Upper lobe of left lung (tissue), 6 donors: ENCODE results near the gene SNCAIP. TPM values are rescaled to one million over a fixed set of nuclear protein-coding genes. Genes with fewer than 3 reads are reported as not detected.
"Not testable (repeated sequence)": the region's sequence is repeated elsewhere in the genome, so short reads cannot be mapped to it uniquely, and the experiment has no call there.

Experiments used
- ATAC-seq, 2 donors: fragments of 200-7000 bp; cut with Tn5 transposase; one replicate each; pipeline ENCODE4 v1.9.1; 2022; ENCODE audit warnings: mild to moderate bottlenecking in 2 of 2, moderate library complexity in 2 of 2; ENCODE audit not compliant: low FRiP score in 2 of 2
- DNase-seq, 2 donors: peaks; one replicate each; pipeline ENCODE4 v3.0.0-alpha.2; 2019 to 2020
- H3K27ac ChIP-seq, 4 donors: fragments of 200-600 bp; sonication (generic); one replicate each; pipeline ENCODE4 v1.5.1; 2016 to 2019
- H3K27me3 ChIP-seq, 4 donors: fragments of 200-600 bp; sonication (generic); one replicate each; pipeline ENCODE4 v1.5.1; 2017 to 2019
- H3K36me3 ChIP-seq, 4 donors: fragments of 200-600 bp; sonication (generic); one replicate each; pipeline ENCODE4 v1.5.1; 2016 to 2019
- H3K4me1 ChIP-seq, 4 donors: fragments of 200-600 bp; sonication (generic); one replicate each; pipeline ENCODE4 v1.5.1; 2018 to 2019
- H3K4me3 ChIP-seq, 4 donors: fragments of 200-600 bp; sonication (generic); one replicate each; pipeline ENCODE4 v1.5.1; 2017 to 2019; ENCODE audit warnings: mild to moderate bottlenecking in 2 of 4, moderate library complexity in 1 of 4
- H3K9me3 ChIP-seq, 4 donors: fragments of 200-600 bp; sonication (generic); one replicate each; pipeline ENCODE4 v1.5.1; 2018 to 2019
- CTCF ChIP-seq, 6 experiments: fragments of 450-650 bp in 4 of 6; fragments of 200-600 bp in 2 of 6; sonication (generic) in 2 of 6; IDR thresholded peaks; one replicate each; pipeline ENCODE4 v1.5.1; 2016 to 2019; ENCODE audit warnings: antibody characterized with exemption in 6 of 6
- EP300 ChIP-seq, 4 donors: sonication (generic); formaldehyde crosslinking; IDR thresholded peaks; one replicate each; pipeline ENCODE4 v1.5.1; 2017; ENCODE audit warnings: antibody characterized with exemption in 4 of 4, control low read depth in 2 of 4
- POLR2A ChIP-seq, 4 donors: fragments of 450-650 bp; IDR thresholded peaks; one replicate each; pipeline ENCODE4 v1.5.1; 2016 to 2017; ENCODE audit warnings: antibody characterized with exemption in 4 of 4, mild to moderate bottlenecking in 2 of 4
- POLR2AphosphoS5 ChIP-seq, 2 donors: sonication (generic); formaldehyde crosslinking; IDR thresholded peaks; one replicate each; pipeline ENCODE4 v1.5.1; 2017; ENCODE audit warnings: antibody characterized with exemption in 2 of 2
- WGBS, 2 donors: methylation state at CpG; one replicate each; pipeline ENCODE4 v1.1.5; 2017 to 2018; 5-methylcytosine and 5-hydroxymethylcytosine counted together
- total RNA-seq, 6 donors: library from RNA; depleted of rRNA in 4 of 6; stranded (reverse); fragments of >200 nt in 4 of 6; gene quantifications; one replicate each; pipeline versions ENCODE4 v1.1.0 to v1.2.1, GENCODE V29; 2016 to 2021
- donor health status: DM: no; HTN: no; CAD: no; lungs with moderate emphysema.
- donor health status: DM: no; HTN: yes; CAD: no; lungs with severe emphysema.

Gene SNCAIP
- total RNA-seq, 6 donors from 2014 or later = 1.2 to 6.3 (median 2.3) TPM

- TF ChIP-seq POLR2A (IDR thresholded peaks at IDR 0.05) = no peak
- TF ChIP-seq EP300 (IDR thresholded peaks at IDR 0.05) = no peak
- TF ChIP-seq CTCF (IDR thresholded peaks at IDR 0.05) = no peak
- TF ChIP-seq POLR2AphosphoS5 (IDR thresholded peaks at IDR 0.05) = no peak
- no peak for DNase-seq
- H3K27me3 ChIP-seq = no peaks in the 10 kb centered on the region
- H3K27ac ChIP-seq = no peak overlapping the region
- no peaks in the 10 kb centered on the region for H3K9me3 ChIP-seq
- no peak overlapping the region for H3K4me3 ChIP-seq
- no peaks in the 10 kb centered on the region for H3K4me1 ChIP-seq
- H3K36me3 ChIP-seq = no peaks in the 10 kb centered on the region
- ATAC-seq = no peak
Measured at GRCh38 chr5:122376250-122376649, 64.2 kb downstream of the SNCAIP start.

- 44 to 46% methylated on average over 1 of the region's 1 CpG for WGBS, 2 donors
- no peaks in the 10 kb centered on the region for H3K4me1 ChIP-seq
- no peak overlapping the region for H3K27ac ChIP-seq
- no peak overlapping the region for H3K4me3 ChIP-seq
- DNase-seq = no peak
- no peaks in the 10 kb centered on the region for H3K9me3 ChIP-seq
- no peak for ATAC-seq
- H3K36me3 ChIP-seq = no peaks in the 10 kb centered on the region
- no peaks in the 10 kb centered on the region for H3K27me3 ChIP-seq
- TF ChIP-seq POLR2AphosphoS5 (IDR thresholded peaks at IDR 0.05) = no peak
- TF ChIP-seq EP300 (IDR thresholded peaks at IDR 0.05) = no peak
- TF ChIP-seq POLR2A (IDR thresholded peaks at IDR 0.05) = no peak
Measured at GRCh38 chr5:122377026-122377425, 65.0 kb downstream of the SNCAIP start.

- not testable (repeated sequence) for H3K36me3 ChIP-seq, H3K4me3 ChIP-seq, ATAC-seq, DNase-seq, H3K27me3 ChIP-seq, H3K27ac ChIP-seq, H3K4me1 ChIP-seq, H3K9me3 ChIP-seq
- 80 to 96% methylated on average over 12 to 16 of the region's 16 CpGs for WGBS, 2 donors
Measured at GRCh38 chr5:122382938-122383337, 70.9 kb downstream of the SNCAIP start.

GRCh38 chr5:122384739-122385235 is 72.8 kb downstream of the SNCAIP start:
- Histone ChIP-seq H3K27ac (no peak overlapping the region), H3K9me3 (no peaks in the 10 kb centered on the region), H3K4me1 (no peaks in the 10 kb centered on the region), H3K36me3 (no peaks in the 10 kb centered on the region), H3K4me3 (no peak overlapping the region), H3K27me3 (no peaks in the 10 kb centered on the region)
- ATAC-seq (peak in 1 of 2 donors; percentile 56), DNase-seq (no peak)
- TF ChIP-seq EP300 (IDR thresholded peaks at IDR 0.05) (no peak), CTCF (IDR thresholded peaks at IDR 0.05) (no peak), POLR2A (IDR thresholded peaks at IDR 0.05) (no peak), POLR2AphosphoS5 (IDR thresholded peaks at IDR 0.05) (no peak)
- WGBS, 2 donors = 83 to 91% methylated on average over 5 of the region's 5 CpGs

GRCh38 chr5:122385286-122385685 is 73.2 kb downstream of the SNCAIP start:
- no peaks in the 10 kb centered on the region for H3K36me3 ChIP-seq
- DNase-seq (no peak), ATAC-seq (no peak)
- TF ChIP-seq CTCF (IDR thresholded peaks at IDR 0.05) = no peak
- TF ChIP-seq EP300 (IDR thresholded peaks at IDR 0.05) = no peak
- TF ChIP-seq POLR2AphosphoS5 (IDR thresholded peaks at IDR 0.05) = no peak
- no peak for TF ChIP-seq POLR2A (IDR thresholded peaks at IDR 0.05)
- H3K4me1 ChIP-seq = no peaks in the 10 kb centered on the region
- WGBS, 2 donors = 88% methylated on average over 4 of the region's 4 CpGs
- H3K9me3 ChIP-seq = no peaks in the 10 kb centered on the region
- no peaks in the 10 kb centered on the region for H3K27me3 ChIP-seq
- H3K27ac ChIP-seq = no peak overlapping the region
- H3K4me3 ChIP-seq = no peak overlapping the region

GRCh38 chr5:122385808-122386207 is 73.8 kb downstream of the SNCAIP start:
- TF ChIP-seq POLR2AphosphoS5 (IDR thresholded peaks at IDR 0.05) (no peak), EP300 (IDR thresholded peaks at IDR 0.05) (no peak), CTCF (IDR thresholded peaks at IDR 0.05) (no peak), POLR2A (IDR thresholded peaks at IDR 0.05) (no peak)
- 78 to 89% methylated on average over 3 of the region's 3 CpGs for WGBS, 2 donors

More at GRCh38 chr5:122385808-122386207, 73.8 kb downstream of the SNCAIP start:
- no peaks in the 10 kb centered on the region for H3K9me3 ChIP-seq
- no peaks in the 10 kb centered on the region for H3K27me3 ChIP-seq
- H3K36me3 ChIP-seq = no peaks in the 10 kb centered on the region
- H3K4me3 ChIP-seq = no peak overlapping the region
- no peak for DNase-seq
- H3K4me1 ChIP-seq = no peaks in the 10 kb centered on the region
- no peak overlapping the region for H3K27ac ChIP-seq
- ATAC-seq = peak in 1 of 2 donors; percentile 72
